ENCODE measurements around the gene RNH1. TPM values are rescaled to one million over a fixed set of nuclear protein-coding genes. Genes with fewer than 3 reads are reported as not detected.

RNH1 gene
- total RNA-seq, 1 donor from 2014 or later, result 151 TPM

DNA sequence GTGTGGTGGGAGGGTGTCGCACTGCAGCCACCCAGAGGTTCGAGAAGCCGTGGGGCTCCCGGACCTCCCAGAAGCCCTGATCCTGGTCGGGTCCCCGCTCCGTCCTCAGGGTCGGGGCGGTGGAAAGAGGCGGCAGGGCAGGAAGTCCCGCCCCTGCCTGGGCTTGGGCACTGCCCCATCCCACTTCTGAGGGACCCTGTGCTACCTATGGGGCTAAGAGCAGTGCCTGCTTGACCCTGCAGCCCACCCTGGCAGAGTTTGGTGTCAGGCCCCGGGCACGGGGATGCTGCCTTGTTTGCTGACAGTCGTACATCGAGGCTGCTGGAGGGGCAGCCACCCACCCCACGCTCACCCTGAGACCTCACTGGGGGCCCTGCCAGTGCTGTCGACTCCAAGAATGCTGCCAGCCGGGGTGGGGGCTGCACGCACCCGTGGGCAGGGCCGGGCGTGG, 19.4 kb downstream of the RNH1 start:
- peaks cover 8% of the 10 kb centered on the region for H3K36me3 Mint-ChIP-seq (ENCODE audit: unreplicated experiment)
- no peak overlapping the region for H3K27ac Mint-ChIP-seq (ENCODE audit: unreplicated experiment)
- no peak overlapping the region for H3K4me3 Mint-ChIP-seq (ENCODE audit: unreplicated experiment)
- TF ChIP-seq, protein P1, sequence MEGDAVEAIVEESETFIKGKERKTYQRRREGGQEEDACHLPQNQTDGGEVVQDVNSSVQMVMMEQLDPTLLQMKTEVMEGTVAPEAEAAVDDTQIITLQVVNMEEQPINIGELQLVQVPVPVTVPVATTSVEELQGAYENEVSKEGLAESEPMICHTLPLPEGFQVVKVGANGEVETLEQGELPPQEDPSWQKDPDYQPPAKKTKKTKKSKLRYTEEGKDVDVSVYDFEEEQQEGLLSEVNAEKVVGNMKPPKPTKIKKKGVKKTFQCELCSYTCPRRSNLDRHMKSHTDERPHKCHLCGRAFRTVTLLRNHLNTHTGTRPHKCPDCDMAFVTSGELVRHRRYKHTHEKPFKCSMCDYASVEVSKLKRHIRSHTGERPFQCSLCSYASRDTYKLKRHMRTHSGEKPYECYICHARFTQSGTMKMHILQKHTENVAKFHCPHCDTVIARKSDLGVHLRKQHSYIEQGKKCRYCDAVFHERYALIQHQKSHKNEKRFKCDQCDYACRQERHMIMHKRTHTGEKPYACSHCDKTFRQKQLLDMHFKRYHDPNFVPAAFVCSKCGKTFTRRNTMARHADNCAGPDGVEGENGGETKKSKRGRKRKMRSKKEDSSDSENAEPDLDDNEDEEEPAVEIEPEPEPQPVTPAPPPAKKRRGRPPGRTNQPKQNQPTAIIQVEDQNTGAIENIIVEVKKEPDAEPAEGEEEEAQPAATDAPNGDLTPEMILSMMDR (IDR thresholded peaks at IDR 0.05), result no peak
- no peaks in the 10 kb centered on the region for H3K27me3 Mint-ChIP-seq (ENCODE audit: unreplicated experiment)
- no peaks in the 10 kb centered on the region for H3K4me1 Mint-ChIP-seq (ENCODE audit: unreplicated experiment)
- no peak for DNase-seq (ENCODE audit: extremely low spot score, unreplicated experiment)
- no peaks in the 10 kb centered on the region for H3K9me3 Mint-ChIP-seq (ENCODE audit: unreplicated experiment)

DNA sequence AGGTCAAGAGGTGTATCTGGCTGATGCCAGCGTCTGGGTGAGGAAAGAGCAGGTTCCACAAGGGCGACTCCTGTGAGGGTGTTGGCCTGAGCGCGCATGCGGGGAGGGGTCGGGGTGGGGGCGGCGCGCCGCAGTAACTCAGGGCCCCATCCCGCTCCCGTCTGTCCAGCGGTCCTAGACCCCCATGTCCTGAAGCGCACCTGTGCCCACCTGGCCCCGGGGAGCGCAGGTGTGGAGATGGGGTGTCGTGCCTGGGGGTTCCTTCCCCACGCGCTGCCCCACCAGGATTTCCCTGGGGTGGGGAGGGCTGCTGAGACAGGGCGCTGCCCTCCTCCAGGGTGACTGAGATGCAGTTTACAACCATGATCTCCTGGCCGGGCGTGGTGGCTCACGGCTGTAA, 20.9 kb downstream of the RNH1 start:
- no peaks in the 10 kb centered on the region for H3K9me3 Mint-ChIP-seq (ENCODE audit: unreplicated experiment)
- no peak overlapping the region for H3K4me3 Mint-ChIP-seq (ENCODE audit: unreplicated experiment)
- H3K4me1 Mint-ChIP-seq (ENCODE audit: unreplicated experiment), result no peaks in the 10 kb centered on the region
- DNase-seq (ENCODE audit: extremely low spot score, unreplicated experiment), result no peak
- no peak overlapping the region for H3K27ac Mint-ChIP-seq (ENCODE audit: unreplicated experiment)
- peaks cover 6% of the 10 kb centered on the region for H3K36me3 Mint-ChIP-seq (ENCODE audit: unreplicated experiment)
- no peaks in the 10 kb centered on the region for H3K27me3 Mint-ChIP-seq (ENCODE audit: unreplicated experiment)
- TF ChIP-seq, protein P1 (IDR thresholded peaks at IDR 0.05), result no peak

DNA sequence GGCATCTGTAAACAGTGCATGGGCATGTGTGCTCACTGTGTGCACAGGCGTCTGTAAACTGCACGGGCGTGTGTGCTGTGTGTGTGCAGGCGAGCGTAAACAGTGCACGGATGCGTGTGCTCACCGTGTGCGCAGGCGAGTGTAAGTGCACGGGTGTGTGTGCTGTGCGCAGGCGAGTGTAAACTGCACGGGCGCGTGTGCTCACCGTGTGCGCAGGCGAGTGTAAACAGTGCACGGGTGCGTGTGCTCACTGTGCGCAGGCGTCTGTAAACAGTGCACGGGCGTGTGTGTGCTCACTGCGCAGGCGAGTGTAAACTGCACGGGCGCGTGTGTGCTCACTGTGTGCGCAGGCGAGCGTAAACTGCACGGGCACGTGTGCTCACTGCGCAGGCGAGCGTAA, 22.4 kb downstream of the RNH1 start:
- no peak overlapping the region for H3K4me3 Mint-ChIP-seq (ENCODE audit: unreplicated experiment)
- TF ChIP-seq, protein P1 (IDR thresholded peaks at IDR 0.05), result no peak
- H3K9me3 Mint-ChIP-seq (ENCODE audit: unreplicated experiment), result no peaks in the 10 kb centered on the region
- no peak for DNase-seq (ENCODE audit: extremely low spot score, unreplicated experiment)
- no peaks in the 10 kb centered on the region for H3K27me3 Mint-ChIP-seq (ENCODE audit: unreplicated experiment)
- H3K27ac Mint-ChIP-seq (ENCODE audit: unreplicated experiment), result no peak overlapping the region
- H3K36me3 Mint-ChIP-seq (ENCODE audit: unreplicated experiment), result peaks cover 8% of the 10 kb centered on the region
- no peaks in the 10 kb centered on the region for H3K4me1 Mint-ChIP-seq (ENCODE audit: unreplicated experiment)

DNA sequence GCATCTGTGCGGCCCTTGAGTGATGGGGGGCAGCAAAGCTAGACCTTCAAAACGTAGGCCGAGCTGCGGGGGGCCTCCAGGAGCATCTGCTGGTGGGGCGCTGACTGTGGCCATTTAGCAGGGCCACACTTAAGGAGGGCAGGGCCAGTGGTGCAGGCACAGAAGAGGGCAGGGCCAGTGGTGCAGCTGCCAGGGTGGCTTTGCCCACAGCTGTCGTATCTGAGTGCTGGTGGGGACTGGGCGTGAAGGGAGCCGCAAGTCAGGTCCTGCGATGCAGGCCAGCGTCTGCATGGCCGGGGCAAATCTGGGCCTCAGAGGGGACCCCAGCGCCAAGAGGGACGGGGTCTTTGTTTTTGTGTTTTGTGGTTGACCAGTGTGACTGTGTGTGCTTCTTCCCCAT, 27.7 kb downstream of the RNH1 start:
- DNase-seq (ENCODE audit: extremely low spot score, unreplicated experiment), result no peak
- Mint-ChIP-seq H3K36me3 (ENCODE audit: unreplicated experiment) (peaks cover 7% of the 10 kb centered on the region), H3K9me3 (ENCODE audit: unreplicated experiment) (no peaks in the 10 kb centered on the region), H3K4me1 (ENCODE audit: unreplicated experiment) (peaks cover 6% of the 10 kb centered on the region), H3K4me3 (ENCODE audit: unreplicated experiment) (no peak overlapping the region), H3K27ac (ENCODE audit: unreplicated experiment) (no peak overlapping the region), H3K27me3 (ENCODE audit: unreplicated experiment) (no peaks in the 10 kb centered on the region)
- TF ChIP-seq, protein P1 (IDR thresholded peaks at IDR 0.05), result no peak

DNA sequence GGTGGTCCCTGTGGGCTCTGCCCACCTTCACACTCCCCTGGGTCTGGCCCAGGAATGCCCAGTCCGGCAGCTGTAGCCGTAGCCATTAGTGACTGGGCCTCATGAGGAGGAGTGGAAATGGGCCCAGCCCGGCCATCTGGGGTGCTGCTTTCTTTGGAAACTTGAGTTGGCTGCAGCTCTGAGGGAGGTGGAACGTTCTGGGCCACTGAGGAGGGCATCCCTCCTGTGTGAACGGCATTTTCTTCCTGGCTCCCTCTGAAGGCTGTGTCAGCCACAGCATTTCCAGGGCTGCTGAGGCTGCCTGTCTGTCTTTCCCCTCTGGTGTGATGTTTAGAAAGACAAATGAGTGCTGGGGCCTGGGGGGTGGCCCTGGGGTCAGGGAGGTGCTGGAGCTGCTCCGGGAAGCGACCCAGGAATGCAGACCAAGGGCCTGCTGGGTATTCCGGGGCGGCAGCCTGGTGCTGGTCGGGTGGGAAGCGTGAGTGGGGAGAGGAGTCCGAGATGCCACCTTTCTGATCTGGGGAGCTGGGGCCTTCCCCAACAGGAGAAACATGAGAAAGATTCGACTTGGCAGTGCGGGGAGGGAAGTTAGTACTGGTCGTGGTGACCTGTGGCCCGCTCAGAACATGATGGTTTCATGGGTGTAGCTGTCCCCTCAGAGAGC, 29.9 kb downstream of the RNH1 start:
- Mint-ChIP-seq H3K36me3 (ENCODE audit: unreplicated experiment) (peaks cover 10% of the 10 kb centered on the region), H3K4me3 (ENCODE audit: unreplicated experiment) (no peak overlapping the region), H3K9me3 (ENCODE audit: unreplicated experiment) (no peaks in the 10 kb centered on the region), H3K4me1 (ENCODE audit: unreplicated experiment) (peaks cover 6% of the 10 kb centered on the region), H3K27ac (ENCODE audit: unreplicated experiment) (no peak overlapping the region), H3K27me3 (ENCODE audit: unreplicated experiment) (no peaks in the 10 kb centered on the region)
- TF ChIP-seq, protein P1 (IDR thresholded peaks at IDR 0.05), result no peak
- DNase-seq (ENCODE audit: extremely low spot score, unreplicated experiment), result no peak
